Heart right ventricle (tissue), 16 donors: ENCODE results near the gene RBMX. TPM values are rescaled to one million over a fixed set of nuclear protein-coding genes. Genes with fewer than 3 reads are reported as not detected.

Experiments
- ATAC-seq, 8 donors: fragments of 200-7000 bp; cut with Tn5 transposase; one replicate each; pipeline ENCODE4 v1.9.1; 2020; ENCODE audit warnings: mild to moderate bottlenecking in 8 of 8, moderate library complexity in 8 of 8, moderate number of reproducible peaks in 1 of 8
- DNase-seq, 2 donors: peaks; one replicate each; pipeline ENCODE4 v3.0.0-alpha.2; 2020
- H3K27ac ChIP-seq, 10 donors: fragments of 200-600 bp; sonication (generic) in 2 of 10; one replicate each; pipeline versions ENCODE4 v1.5.0 to v1.8.0; 2020 to 2022; ENCODE audit warnings: mild to moderate bottlenecking in 3 of 10
- H3K27me3 ChIP-seq, 7 donors: fragments of 200-600 bp; one replicate each; pipeline ENCODE4 v1.8.0; 2021 to 2022; ENCODE audit warnings: mild to moderate bottlenecking in 2 of 7
- H3K36me3 ChIP-seq, 9 donors: fragments of 200-600 bp; sonication (generic) in 1 of 9; one replicate each; pipeline versions ENCODE4 v1.5.0 to v1.8.0; 2020 to 2022; ENCODE audit warnings: mild to moderate bottlenecking in 2 of 9
- H3K4me1 ChIP-seq, 9 donors: fragments of 200-600 bp; sonication (generic) in 1 of 9; one replicate each; pipeline versions ENCODE4 v1.5.0 to v1.8.0; 2020 to 2022; ENCODE audit warnings: mild to moderate bottlenecking in 4 of 9
- H3K4me3 ChIP-seq, 10 donors: fragments of 200-600 bp; sonication (generic) in 2 of 10; one replicate each; pipeline versions ENCODE4 v1.5.0 to v1.8.0; 2020 to 2022; ENCODE audit warnings: mild to moderate bottlenecking in 7 of 10, moderate library complexity in 2 of 10
- H3K9me3 ChIP-seq, 11 donors: fragments of 200-600 bp in 10 of 11; sonication (generic) in 2 of 11; one replicate each; pipeline versions ENCODE4 v1.5.0 to v1.8.0; 2013 to 2022; ENCODE audit warnings: mild to moderate bottlenecking in 2 of 11, control low read depth in 1 of 11, moderate library complexity in 1 of 11
- WGBS, 2 donors: extraction: QIAGEN DNeasy Blood & Tissue Kit; methylation state at CpG; one replicate each; pipeline ENCODE4 v1.1.7; 2013; ENCODE audit warnings: inconsistent platforms in 1 of 2; 5-methylcytosine and 5-hydroxymethylcytosine counted together
- intact Hi-C, 10 donors: fragments of 100-400 bp; cut with DNase I; formaldehyde crosslinking; loops; one replicate each; pipeline versions ENCODE4 v1.11.1 to v1.14.2; 2022
- polyA plus RNA-seq, 2 donors: library from polyadenylated mRNA; stranded (reverse); fragments of 200-250 nt; gene quantifications; one replicate each; pipeline ENCODE4 v1.2.3, GENCODE V29; 2013
- total RNA-seq, 10 donors: library from RNA; stranded (reverse); fragmentation: NEBNext Ultra II Directional in 3 of 10; extraction: Animal tissue kit (Norgen Biotek cat#: 25700) in 3 of 10; gene quantifications; one replicate each; pipeline versions ENCODE4 v1.2.1 to v1.2.4, GENCODE V29; 2021 to 2023
- TF ChIP-seq, protein P1 (sequence below), 9 donors: fragments of 200-600 bp; sonication (generic) in 2 of 9; IDR thresholded peaks; one replicate each; pipeline versions ENCODE4 v1.5.0 to v1.8.0; 2021 to 2022; ENCODE audit warnings: antibody characterized with exemption in 9 of 9, mild to moderate bottlenecking in 5 of 9, moderate library complexity in 1 of 9
- donor health status: Arrhythmogenic right ventricular cardiomyopathy.
- donor health status: ischemic (EF 13 %, LVEDD 7.1; RV severe dilation, severe dysfunction).
- donor health status: healthy with polysubstance abuse.
- donor health status: DM: no; HTN: yes; CAD: no.
- donor health status: DM: no; HTN: no; CAD: no.
- donor health status: ischemic (EF 25% LVEDD 6.9; RV normal size, moderate dysfunction).
- donor health status: ischemic (EF 25% LVEDD 5.7; RV mildly dilated, moderate dysfunction).
- donor health status: healthy.
- donor health status: DM: yes; HTN: yes; CAD: no.
- donor health status: Ischemic cardiomyopathy.
- donor health status: ischemic (EF 35%, LVEDD 5.7; RV mildly dilated, moderate dysfunction).
- donor health status: nonischemic (EF 11% LVEDD 7.7; RV severe dilation, severe dysfunction).
- donor health status: DM: yes; HTN: yes; CAD: no.
- donor health status: PGD.
- donor health status: ischemic (EF 29% LVEDD 5.4; RV normal size, mild dysfunction).
- donor health status: nonischemic (EF 23%, LVEDD 6.1; RV moderate dilation, normal function).

The RBMX gene
- total and polyA plus RNA-seq, 12 donors, result 45.0 to 107 (median 89.6) TPM

DNA sequence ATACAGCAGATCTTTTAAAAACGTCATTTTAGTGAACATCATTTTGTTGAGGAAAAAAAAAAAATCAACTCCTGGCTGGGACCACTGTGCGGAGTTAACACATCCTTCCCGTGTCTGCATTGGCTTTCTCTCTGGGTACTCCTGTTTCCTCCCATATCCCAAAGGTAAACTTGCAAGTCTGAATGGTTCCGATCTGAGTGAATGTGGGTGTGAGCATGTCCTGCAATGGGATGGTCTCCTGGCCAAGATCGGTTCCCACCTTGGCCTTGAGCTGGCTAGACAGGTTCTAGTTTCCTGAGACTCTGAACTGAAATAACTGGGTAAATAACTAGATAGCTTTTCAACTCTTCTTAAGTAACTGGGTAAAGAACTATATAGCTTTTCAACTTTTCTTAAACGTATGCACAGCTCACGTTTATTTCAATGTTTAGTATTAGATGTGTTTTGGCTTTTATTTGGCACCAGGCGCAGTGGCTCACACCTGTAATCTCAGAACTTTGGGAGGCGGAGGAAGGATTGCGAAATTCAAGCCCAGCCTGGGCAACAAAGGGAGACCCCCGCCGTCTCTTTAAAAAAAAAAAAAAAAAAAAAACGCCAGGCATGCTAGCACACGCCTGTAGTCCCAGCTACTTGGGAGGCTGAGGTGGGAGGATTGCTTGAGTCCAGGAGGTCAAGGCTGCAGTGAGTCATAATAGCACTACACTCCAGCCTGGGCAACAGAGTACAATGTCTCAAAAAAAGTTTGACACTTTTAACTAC, 14.0 kb downstream of the RBMX start:
- H3K36me3 ChIP-seq, result peaks cover 0 to 94% (median 12%) of the 10 kb centered on the region in 9 donors

DNA sequence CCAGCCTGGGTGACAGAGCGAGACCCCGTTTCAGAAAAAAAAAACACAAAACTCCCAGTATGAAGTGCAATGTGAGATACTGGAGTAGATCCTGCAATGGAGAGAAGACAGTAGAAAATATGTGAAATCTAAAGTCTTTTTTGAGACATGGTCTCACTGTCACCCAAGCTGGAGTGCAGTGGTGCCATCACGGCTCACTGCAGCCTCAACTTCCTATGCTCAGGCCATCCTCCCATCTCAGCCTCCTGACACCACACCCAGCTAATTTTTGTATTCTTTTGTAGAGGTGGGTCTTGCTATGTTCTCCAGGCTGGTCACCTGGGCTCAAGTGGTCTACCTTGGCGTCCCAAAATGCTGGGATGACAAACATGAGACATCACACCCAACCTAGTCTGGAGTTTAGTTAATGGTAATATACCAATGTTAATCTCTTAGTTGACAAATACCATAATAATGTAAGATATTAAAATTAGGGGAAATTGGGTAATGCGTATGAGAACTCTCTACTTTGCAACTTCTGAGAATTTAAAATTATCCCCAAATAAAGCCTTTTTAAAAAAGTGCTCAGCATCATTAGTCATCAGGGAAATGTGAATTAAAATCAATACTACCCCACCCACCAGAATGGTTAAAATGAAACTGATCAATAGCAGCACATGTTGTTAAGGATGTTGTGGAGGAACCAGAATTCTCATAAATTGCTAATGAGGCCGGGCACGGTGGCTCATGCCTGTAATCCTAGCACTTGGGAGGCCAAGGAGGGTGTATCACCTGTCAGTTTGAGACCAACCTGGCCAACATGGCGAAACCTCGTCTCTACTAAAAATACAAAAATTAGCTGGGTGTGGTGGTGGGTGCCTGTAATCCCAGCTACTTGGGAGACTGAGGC, 15.0 kb downstream of the RBMX start:
- H3K4me1 ChIP-seq, result peaks cover 0 to 42% (median 12%) of the 10 kb centered on the region in 9 donors
- WGBS, 2 donors, result 92 to 94% methylated on average over 9 of the region's 9 CpGs
- intact Hi-C loops, result loop anchor here in 1 of 10 donors (10.0 kb wide), 1 partner anchor 91 kb away; no protein-coding TSS in a partner anchor
- TF ChIP-seq, protein P1, sequence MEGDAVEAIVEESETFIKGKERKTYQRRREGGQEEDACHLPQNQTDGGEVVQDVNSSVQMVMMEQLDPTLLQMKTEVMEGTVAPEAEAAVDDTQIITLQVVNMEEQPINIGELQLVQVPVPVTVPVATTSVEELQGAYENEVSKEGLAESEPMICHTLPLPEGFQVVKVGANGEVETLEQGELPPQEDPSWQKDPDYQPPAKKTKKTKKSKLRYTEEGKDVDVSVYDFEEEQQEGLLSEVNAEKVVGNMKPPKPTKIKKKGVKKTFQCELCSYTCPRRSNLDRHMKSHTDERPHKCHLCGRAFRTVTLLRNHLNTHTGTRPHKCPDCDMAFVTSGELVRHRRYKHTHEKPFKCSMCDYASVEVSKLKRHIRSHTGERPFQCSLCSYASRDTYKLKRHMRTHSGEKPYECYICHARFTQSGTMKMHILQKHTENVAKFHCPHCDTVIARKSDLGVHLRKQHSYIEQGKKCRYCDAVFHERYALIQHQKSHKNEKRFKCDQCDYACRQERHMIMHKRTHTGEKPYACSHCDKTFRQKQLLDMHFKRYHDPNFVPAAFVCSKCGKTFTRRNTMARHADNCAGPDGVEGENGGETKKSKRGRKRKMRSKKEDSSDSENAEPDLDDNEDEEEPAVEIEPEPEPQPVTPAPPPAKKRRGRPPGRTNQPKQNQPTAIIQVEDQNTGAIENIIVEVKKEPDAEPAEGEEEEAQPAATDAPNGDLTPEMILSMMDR (IDR thresholded peaks at IDR 0.05), result no peak
- no peak overlapping the region for H3K27ac ChIP-seq
- no peaks in the 10 kb centered on the region for H3K27me3 ChIP-seq
- H3K9me3 ChIP-seq, result no peaks in the 10 kb centered on the region
- H3K4me3 ChIP-seq, result no peak overlapping the region
- ATAC-seq, result no peak
- H3K36me3 ChIP-seq, result peaks cover 0 to 94% (median 21%) of the 10 kb centered on the region in 9 donors
- DNase-seq, result no peak

More for the DNA sequence above, 14.0 kb downstream of the RBMX start:
- ATAC-seq (peak in 6 of 8 donors; percentile 11 to 67 (median 40)), DNase-seq (no peak)
- H3K27me3 ChIP-seq, result no peaks in the 10 kb centered on the region
- no peak overlapping the region for H3K4me3 ChIP-seq
- peak overlapping the region in 4 of 10 donors; percentile 3 to 48 (median 20) for H3K27ac ChIP-seq
- 59 to 61% methylated on average over 14 of the region's 14 CpGs for WGBS, 2 donors
- no peaks in the 10 kb centered on the region for H3K9me3 ChIP-seq
- TF ChIP-seq, protein P1 (IDR thresholded peaks at IDR 0.05), result no peak
- peaks cover 0 to 42% (median 13%) of the 10 kb centered on the region in 9 donors for H3K4me1 ChIP-seq
- intact Hi-C loops, result loop anchor here in 1 of 10 donors (10.0 kb wide), 1 partner anchor 92 kb away; no protein-coding TSS in a partner anchor

GRCh38 chrX:136863826-136864225, 16.7 kb downstream of the RBMX start:
- WGBS, 2 donors, result 94 to 99% methylated on average over 2 of the region's 2 CpGs
- intact Hi-C loops, result loop anchor here in 1 of 10 donors (10.0 kb wide), 1 partner anchor 89 kb away; no protein-coding TSS in a partner anchor

More at GRCh38 chrX:136863826-136864225, 16.7 kb downstream of the RBMX start:
- Histone ChIP-seq H3K4me1 (peaks cover 0 to 28% (median 4%) of the 10 kb centered on the region in 9 donors), H3K27me3 (no peaks in the 10 kb centered on the region), H3K27ac (no peak overlapping the region), H3K4me3 (no peak overlapping the region), H3K9me3 (no peaks in the 10 kb centered on the region), H3K36me3 (peaks cover 0 to 88% (median 14%) of the 10 kb centered on the region in 9 donors)
- DNase-seq (no peak), ATAC-seq (no peak)
- TF ChIP-seq, protein P1 (IDR thresholded peaks at IDR 0.05), result no peak
